HG03064 (cell line): ENCODE measurements around the gene TFF3.

ENCODE experiments used
- ATAC-seq: cut with Tn5 transposase; IDR thresholded peaks from one replicate; pipeline ENCODE4 v1.9.1; 2021; ENCODE audit warnings: low read depth; ENCODE audit not compliant: unreplicated experiment

TFF3 gene

GRCh38 chr21:42324896-42325295 lies 9.7 kb upstream of the TFF3 start:
- no peak for ATAC-seq

GRCh38 chr21:42321845-42322244 lies 6.6 kb upstream of the TFF3 start:
- ATAC-seq, result no peak

- no peak for ATAC-seq
Observed at GRCh38 chr21:42321231-42321630, 6.0 kb upstream of the TFF3 start.

- no peak for ATAC-seq
Observed at GRCh38 chr21:42320791-42321190, 5.6 kb upstream of the TFF3 start.

- ATAC-seq, result no peak
Observed at GRCh38 chr21:42319851-42320572, 4.8 kb upstream of the TFF3 start.

GRCh38 chr21:42319376-42319775 lies 4.2 kb upstream of the TFF3 start:
- ATAC-seq, result no peak

- no peak for ATAC-seq
Observed at GRCh38 chr21:42317826-42318746, 2.9 kb upstream of the TFF3 start.

- ATAC-seq, result no peak
Observed at GRCh38 chr21:42317341-42317741, 2.1 kb upstream of the TFF3 start.

GRCh38 chr21:42316891-42317290 lies 1.7 kb upstream of the TFF3 start:
- no peak for ATAC-seq

- no peak for ATAC-seq
Observed at GRCh38 chr21:42314616-42315295, 453 bp downstream of the TFF3 start.

- no peak for ATAC-seq
Observed at GRCh38 chr21:42313501-42313969, 1.7 kb downstream of the TFF3 start.

GRCh38 chr21:42312626-42313104 lies 2.5 kb downstream of the TFF3 start:
- no peak for ATAC-seq

- no peak for ATAC-seq
Observed at GRCh38 chr21:42311816-42312625, 3.2 kb downstream of the TFF3 start.

- ATAC-seq, result no peak
Observed at GRCh38 chr21:42311160-42311559, 4.0 kb downstream of the TFF3 start.

GRCh38 chr21:42310411-42311001 lies 4.7 kb downstream of the TFF3 start:
- ATAC-seq, result no peak

GRCh38 chr21:42309753-42310213 lies 5.4 kb downstream of the TFF3 start:
- no peak for ATAC-seq

GRCh38 chr21:42308914-42309752 lies 6.1 kb downstream of the TFF3 start:
- no peak for ATAC-seq

GRCh38 chr21:42308161-42308913 lies 6.9 kb downstream of the TFF3 start:
- ATAC-seq, result no peak
